Measurements from ENCODE around the gene OGFR.

Gene OGFR

DNA sequence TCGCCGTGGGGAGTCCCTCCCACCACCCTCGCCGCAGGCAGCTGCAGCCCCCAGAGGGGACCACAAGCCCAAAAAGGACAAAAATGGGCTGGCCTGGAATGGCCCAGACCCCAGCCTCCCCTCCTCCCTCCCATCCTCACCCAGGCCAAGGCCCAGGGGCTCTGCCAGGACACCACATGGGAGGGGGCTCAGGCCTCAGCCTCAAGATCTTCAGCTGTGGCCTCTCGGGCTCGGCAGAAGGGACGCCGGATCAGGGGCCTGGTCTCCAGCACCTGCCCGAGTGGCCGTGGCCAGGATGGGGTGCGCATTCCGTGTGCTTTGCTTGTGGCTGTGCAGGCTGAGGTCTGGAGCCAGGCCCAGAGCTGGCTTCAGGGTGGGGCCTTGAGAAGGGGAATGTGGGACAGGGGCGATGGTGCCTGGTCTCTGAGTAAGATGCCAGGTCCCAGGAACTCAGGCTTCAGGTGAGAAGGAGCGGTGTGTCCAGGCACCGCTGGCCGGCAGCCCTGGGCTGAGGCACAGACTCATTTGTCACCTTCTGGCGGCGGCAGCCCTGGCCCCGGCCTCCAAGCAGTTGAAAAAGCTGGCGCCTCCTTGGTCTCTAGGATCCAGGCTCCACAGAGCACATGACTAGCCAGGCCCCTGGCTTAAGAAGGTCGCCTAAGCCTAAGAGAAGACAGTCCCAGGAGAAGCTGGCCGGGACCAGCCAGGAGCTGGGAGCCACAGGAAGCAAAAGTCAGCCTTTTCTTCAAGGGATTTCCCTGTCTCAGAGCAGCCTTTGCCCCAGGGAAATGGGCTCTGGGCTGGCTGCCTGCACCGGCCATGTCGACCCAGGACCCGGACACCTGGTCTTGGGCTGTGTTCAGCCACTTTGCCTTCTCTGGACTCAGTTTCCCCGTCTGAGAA, 43.5 kb upstream of the OGFR start:
- H3K36me3 ChIP-seq (ENCODE audit: control insufficient read depth, low read length), result no peaks in the 10 kb centered on the region
- H3K9me3 ChIP-seq (ENCODE audit: control insufficient read depth, insufficient read depth, low read length), result no peaks in the 10 kb centered on the region
- peaks cover 14% of the 10 kb centered on the region for H3K27me3 ChIP-seq (ENCODE audit: control insufficient read depth, low read length)
- no peak overlapping the region for H3K4me2 ChIP-seq (ENCODE audit: low read length)
- no peaks in the 10 kb centered on the region for H3K4me1 ChIP-seq (ENCODE audit: control insufficient read depth, low read length)
- no peaks in the 10 kb centered on the region for H3K79me2 ChIP-seq (ENCODE audit: control insufficient read depth, low read length)
- H3K4me3 ChIP-seq (ENCODE audit: low read length), result no peak overlapping the region
- H3F3A ChIP-seq (ENCODE audit: control insufficient read depth, insufficient read depth), result no peaks in the 10 kb centered on the region
- H3K27ac ChIP-seq (ENCODE audit: low read depth, low read length), result no peak overlapping the region
- no peaks in the 10 kb centered on the region for H4K20me1 ChIP-seq (ENCODE audit: control insufficient read depth, insufficient read depth, low read depth, low read length)
- H3K9me2 ChIP-seq (replicated peaks; ENCODE audit: control insufficient read depth, low read length), result no peaks in the 10 kb centered on the region
- TF ChIP-seq, protein P1, sequence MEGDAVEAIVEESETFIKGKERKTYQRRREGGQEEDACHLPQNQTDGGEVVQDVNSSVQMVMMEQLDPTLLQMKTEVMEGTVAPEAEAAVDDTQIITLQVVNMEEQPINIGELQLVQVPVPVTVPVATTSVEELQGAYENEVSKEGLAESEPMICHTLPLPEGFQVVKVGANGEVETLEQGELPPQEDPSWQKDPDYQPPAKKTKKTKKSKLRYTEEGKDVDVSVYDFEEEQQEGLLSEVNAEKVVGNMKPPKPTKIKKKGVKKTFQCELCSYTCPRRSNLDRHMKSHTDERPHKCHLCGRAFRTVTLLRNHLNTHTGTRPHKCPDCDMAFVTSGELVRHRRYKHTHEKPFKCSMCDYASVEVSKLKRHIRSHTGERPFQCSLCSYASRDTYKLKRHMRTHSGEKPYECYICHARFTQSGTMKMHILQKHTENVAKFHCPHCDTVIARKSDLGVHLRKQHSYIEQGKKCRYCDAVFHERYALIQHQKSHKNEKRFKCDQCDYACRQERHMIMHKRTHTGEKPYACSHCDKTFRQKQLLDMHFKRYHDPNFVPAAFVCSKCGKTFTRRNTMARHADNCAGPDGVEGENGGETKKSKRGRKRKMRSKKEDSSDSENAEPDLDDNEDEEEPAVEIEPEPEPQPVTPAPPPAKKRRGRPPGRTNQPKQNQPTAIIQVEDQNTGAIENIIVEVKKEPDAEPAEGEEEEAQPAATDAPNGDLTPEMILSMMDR (IDR thresholded peaks at IDR 0.05; ENCODE audit: low read depth, low read length, poor library complexity, severe bottlenecking), result no peak
- TF ChIP-seq EZH2phosphoT487 (IDR thresholded peaks at IDR 0.05; ENCODE audit: borderline replicate concordance, low read length), result no peak

DNA sequence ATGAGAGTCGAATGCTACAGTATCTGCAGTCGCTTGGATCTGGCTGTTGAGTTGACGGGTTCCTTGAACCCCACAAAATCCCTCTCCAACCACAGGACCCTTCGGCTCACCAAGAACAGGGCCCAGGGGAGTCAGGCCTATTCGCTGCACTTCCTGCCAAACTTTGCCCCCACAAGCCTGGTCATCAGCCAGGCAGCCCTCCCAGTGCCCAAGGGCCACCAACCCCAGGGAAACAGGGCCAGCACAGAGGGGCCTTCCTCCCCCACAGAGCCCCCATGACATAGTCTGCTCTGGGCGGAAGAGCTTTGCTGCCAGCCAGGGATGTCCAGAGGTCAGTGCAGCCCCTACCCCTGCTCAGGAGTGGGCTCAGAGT, 42.9 kb upstream of the OGFR start:
- no peak overlapping the region for H3K27ac ChIP-seq (ENCODE audit: low read depth, low read length)
- H3K4me1 ChIP-seq (ENCODE audit: control insufficient read depth, low read length), result no peaks in the 10 kb centered on the region
- no peak overlapping the region for H3K4me2 ChIP-seq (ENCODE audit: low read length)
- no peaks in the 10 kb centered on the region for H3K9me3 ChIP-seq (ENCODE audit: control insufficient read depth, insufficient read depth, low read length)
- H3K4me3 ChIP-seq (ENCODE audit: low read length), result no peak overlapping the region
- no peaks in the 10 kb centered on the region for H3K36me3 ChIP-seq (ENCODE audit: control insufficient read depth, low read length)
- H3K9me2 ChIP-seq (replicated peaks; ENCODE audit: control insufficient read depth, low read length), result no peaks in the 10 kb centered on the region
- TF ChIP-seq, protein P1 (IDR thresholded peaks at IDR 0.05; ENCODE audit: low read depth, low read length, poor library complexity, severe bottlenecking), result no peak
- no peak for TF ChIP-seq EZH2phosphoT487 (IDR thresholded peaks at IDR 0.05; ENCODE audit: borderline replicate concordance, low read length)
- H3F3A ChIP-seq (ENCODE audit: control insufficient read depth, insufficient read depth), result no peaks in the 10 kb centered on the region
- H3K79me2 ChIP-seq (ENCODE audit: control insufficient read depth, low read length), result no peaks in the 10 kb centered on the region
- peaks cover 8% of the 10 kb centered on the region for H3K27me3 ChIP-seq (ENCODE audit: control insufficient read depth, low read length)
- H4K20me1 ChIP-seq (ENCODE audit: control insufficient read depth, insufficient read depth, low read depth, low read length), result no peaks in the 10 kb centered on the region

DNA sequence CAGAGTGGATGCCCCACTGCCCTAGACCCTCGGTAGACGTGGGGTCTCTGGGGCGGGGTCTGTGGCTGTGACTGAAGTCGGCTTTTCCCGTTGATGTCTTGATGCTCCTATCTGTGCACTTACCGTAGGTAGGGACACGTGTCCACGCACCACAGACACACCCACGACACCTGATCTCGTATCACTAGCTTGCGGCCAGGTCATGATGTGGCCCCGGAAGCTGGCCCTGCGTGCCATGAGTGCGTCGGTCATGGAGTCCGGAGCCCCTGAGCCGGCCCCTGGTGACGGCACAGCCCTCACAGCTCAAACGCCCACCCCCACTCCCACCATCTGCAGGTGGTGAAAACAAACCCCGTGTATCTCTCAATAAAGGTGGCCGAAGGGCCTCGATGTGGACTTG, 42.3 kb upstream of the OGFR start:
- H3K36me3 ChIP-seq (ENCODE audit: control insufficient read depth, low read length), result no peaks in the 10 kb centered on the region
- H3K9me2 ChIP-seq (replicated peaks; ENCODE audit: control insufficient read depth, low read length), result no peaks in the 10 kb centered on the region
- TF ChIP-seq EZH2phosphoT487 (IDR thresholded peaks at IDR 0.05; ENCODE audit: borderline replicate concordance, low read length), result no peak
- TF ChIP-seq, protein P1 (IDR thresholded peaks at IDR 0.05; ENCODE audit: low read depth, low read length, poor library complexity, severe bottlenecking), result no peak
- no peaks in the 10 kb centered on the region for H3K9me3 ChIP-seq (ENCODE audit: control insufficient read depth, insufficient read depth, low read length)
- H3K79me2 ChIP-seq (ENCODE audit: control insufficient read depth, low read length), result no peaks in the 10 kb centered on the region
- peaks cover 3% of the 10 kb centered on the region; the same call in 1 of the 2 replicates for H3K27me3 ChIP-seq (ENCODE audit: control insufficient read depth, low read length)
- no peak overlapping the region for H3K27ac ChIP-seq (ENCODE audit: low read depth, low read length)
- no peak overlapping the region for H3K4me3 ChIP-seq (ENCODE audit: low read length)
- no peaks in the 10 kb centered on the region for H3F3A ChIP-seq (ENCODE audit: control insufficient read depth, insufficient read depth)
- no peak overlapping the region for H3K4me2 ChIP-seq (ENCODE audit: low read length)
- no peaks in the 10 kb centered on the region for H4K20me1 ChIP-seq (ENCODE audit: control insufficient read depth, insufficient read depth, low read depth, low read length)
- no peaks in the 10 kb centered on the region for H3K4me1 ChIP-seq (ENCODE audit: control insufficient read depth, low read length)

Data from DOHH2 (cell line).